Neural cell (in vitro differentiated cells): ENCODE measurements around the gene TTC8. TPM values are rescaled to one million over a fixed set of nuclear protein-coding genes. Genes with fewer than 3 reads are reported as not detected.
A peak's percentile ranks its signal among the peaks of the same experiment; 100 is the strongest.

ENCODE experiments used
- H2AFZ ChIP-seq: fragments of 200-600, 300-800 bp; sonication (generic), shearing (Covaris generic); 2 replicates; pipeline ENCODE4 v1.6.0; 2014; ENCODE audit warnings: low read depth, mild to moderate bottlenecking, antibody characterized with exemption, low read length, moderate library complexity
- H3F3A ChIP-seq: fragments of 200-600 bp; shearing (Covaris generic); 2 replicates; pipeline ENCODE4 v1.6.1; 2016; ENCODE audit warnings: mild to moderate bottlenecking, moderate library complexity, mixed read lengths, antibody characterized with exemption, low read length; ENCODE audit not compliant: insufficient read depth, poor library complexity, severe bottlenecking
- H3K27ac ChIP-seq: fragments of 200-600, 300-800 bp; sonication (generic), shearing (Covaris generic); 2 replicates; pipeline ENCODE4 v1.5.1; 2014; ENCODE audit warnings: mild to moderate bottlenecking, low read length, moderate library complexity
- H3K27me3 ChIP-seq: fragments of 300-800, 200-600 bp; sonication (generic), shearing (Covaris generic); 2 replicates; pipeline ENCODE4 v1.6.0; 2014; ENCODE audit warnings: mild to moderate bottlenecking, low read depth, low read length, moderate library complexity; ENCODE audit not compliant: insufficient read depth
- H3K36me3 ChIP-seq: fragments of 300-800, 200-600 bp; sonication (generic), shearing (Covaris generic); 2 replicates; pipeline ENCODE4 v1.5.1; 2014; ENCODE audit warnings: mild to moderate bottlenecking, antibody characterized with exemption, low read length, moderate library complexity; ENCODE audit not compliant: insufficient read depth
- H3K4me2 ChIP-seq: fragments of 300-800, 200-600 bp; sonication (generic), shearing (Covaris generic); 2 replicates; pipeline ENCODE4 v1.6.0; 2014; ENCODE audit warnings: mild to moderate bottlenecking, low read length
- H3K4me3 ChIP-seq: fragments of 300-800, 200-600 bp; sonication (generic), shearing (Covaris generic); 2 replicates; pipeline ENCODE4 v1.5.1; 2014; ENCODE audit warnings: mild to moderate bottlenecking, low read length, moderate library complexity
- H3K79me2 ChIP-seq: fragments of 200-600 bp; shearing (Covaris generic); replicated peaks from 2 replicates; pipeline ENCODE4 v1.6.0; 2014; ENCODE audit warnings: mild to moderate bottlenecking, low read length, moderate library complexity; ENCODE audit not compliant: insufficient read depth
- H3K9ac ChIP-seq: fragments of 300-800, 200-600 bp; sonication (generic), shearing (Covaris generic); 2 replicates; pipeline ENCODE4 v1.6.1; 2016; ENCODE audit warnings: mild to moderate bottlenecking, low read length, mixed read lengths
- H3K9me2 ChIP-seq: fragments of 200-600 bp; shearing (Covaris generic); 2 replicates; pipeline ENCODE4 v1.6.1; 2016; ENCODE audit warnings: mild to moderate bottlenecking, low read length, mixed read lengths; ENCODE audit not compliant: insufficient read depth
- H3K9me3 ChIP-seq: fragments of 200-600, 300-800 bp; sonication (generic), shearing (Covaris generic); 2 replicates; pipeline ENCODE4 v1.6.1; 2016; ENCODE audit warnings: mild to moderate bottlenecking, mixed run types, low read length, moderate library complexity, mixed read lengths
- H4K20me1 ChIP-seq: fragments of 200-600 bp; shearing (Covaris generic); 2 replicates; pipeline ENCODE4 v1.6.1; 2016; ENCODE audit warnings: mild to moderate bottlenecking, mixed run types; ENCODE audit not compliant: insufficient read depth
- EP300 ChIP-seq: fragments of 450-650 bp; conservative IDR thresholded peaks from 2 replicates; pipeline ENCODE4 v1.6.1; 2014; ENCODE audit warnings: antibody characterized with exemption, mild to moderate bottlenecking, moderate library complexity; ENCODE audit not compliant: poor library complexity, severe bottlenecking
- EZH2 ChIP-seq: fragments of 200-600, 300-800 bp; shearing (Covaris generic), sonication (generic); IDR thresholded peaks from 2 replicates; pipeline ENCODE4 v1.6.1; 2014; ENCODE audit warnings: antibody characterized with exemption, low read length, borderline replicate concordance, mild to moderate bottlenecking; ENCODE audit not compliant: insufficient read depth, poor library complexity, severe bottlenecking
- MXI1 ChIP-seq: fragments of 450-650 bp; conservative IDR thresholded peaks from 2 replicates; pipeline ENCODE4 v1.6.1; 2014; ENCODE audit warnings: antibody characterized with exemption, mild to moderate bottlenecking; ENCODE audit not compliant: poor library complexity, severe bottlenecking
- POLR2AphosphoS5 ChIP-seq: IDR thresholded peaks from 2 replicates; pipeline ENCODE4 v1.6.1; 2012
- RAD21 ChIP-seq: fragments of 450-650 bp; conservative IDR thresholded peaks from 2 replicates; pipeline ENCODE4 v1.6.1; 2014; ENCODE audit warnings: antibody characterized with exemption, mild to moderate bottlenecking, moderate library complexity
- SMC3 ChIP-seq: fragments of 450-650 bp; conservative IDR thresholded peaks from 2 replicates; pipeline ENCODE4 v1.6.1; 2014; ENCODE audit warnings: antibody characterized with exemption, mild to moderate bottlenecking, moderate library complexity; ENCODE audit not compliant: poor library complexity
- TAF1 ChIP-seq: IDR thresholded peaks from 2 replicates; pipeline ENCODE4 v1.6.1; 2012; ENCODE audit warnings: low read depth
- polyA minus RNA-seq: library from RNA; depleted of rRNA, polyadenylated mRNA; stranded (reverse); fragments of >200 nt; gene quantifications from 2 replicates; pipeline ENCODE4 v1.2.3, GENCODE V29; 2014
- polyA plus RNA-seq: library from polyadenylated mRNA; depleted of rRNA; stranded (reverse); fragments of >200 nt; gene quantifications from 2 replicates; pipeline ENCODE4 v1.2.3, GENCODE V29; 2014
- TF ChIP-seq, protein P1 (sequence below): fragments of 450-650 bp; IDR thresholded peaks from 2 replicates; pipeline ENCODE4 v1.5.1; 2014; ENCODE audit warnings: antibody characterized with exemption, mild to moderate bottlenecking, moderate library complexity; ENCODE audit not compliant: poor library complexity, severe bottlenecking
- TF ChIP-seq, protein P2 (sequence below): IDR thresholded peaks from 2 replicates; pipeline ENCODE4 v1.6.1; 2012; ENCODE audit warnings: borderline replicate concordance

TTC8 gene
- polyA plus RNA-seq = 27.9 and 28.1 TPM in 2 replicates
- 17.5 and 30.7 TPM in 2 replicates for polyA minus RNA-seq

DNA sequence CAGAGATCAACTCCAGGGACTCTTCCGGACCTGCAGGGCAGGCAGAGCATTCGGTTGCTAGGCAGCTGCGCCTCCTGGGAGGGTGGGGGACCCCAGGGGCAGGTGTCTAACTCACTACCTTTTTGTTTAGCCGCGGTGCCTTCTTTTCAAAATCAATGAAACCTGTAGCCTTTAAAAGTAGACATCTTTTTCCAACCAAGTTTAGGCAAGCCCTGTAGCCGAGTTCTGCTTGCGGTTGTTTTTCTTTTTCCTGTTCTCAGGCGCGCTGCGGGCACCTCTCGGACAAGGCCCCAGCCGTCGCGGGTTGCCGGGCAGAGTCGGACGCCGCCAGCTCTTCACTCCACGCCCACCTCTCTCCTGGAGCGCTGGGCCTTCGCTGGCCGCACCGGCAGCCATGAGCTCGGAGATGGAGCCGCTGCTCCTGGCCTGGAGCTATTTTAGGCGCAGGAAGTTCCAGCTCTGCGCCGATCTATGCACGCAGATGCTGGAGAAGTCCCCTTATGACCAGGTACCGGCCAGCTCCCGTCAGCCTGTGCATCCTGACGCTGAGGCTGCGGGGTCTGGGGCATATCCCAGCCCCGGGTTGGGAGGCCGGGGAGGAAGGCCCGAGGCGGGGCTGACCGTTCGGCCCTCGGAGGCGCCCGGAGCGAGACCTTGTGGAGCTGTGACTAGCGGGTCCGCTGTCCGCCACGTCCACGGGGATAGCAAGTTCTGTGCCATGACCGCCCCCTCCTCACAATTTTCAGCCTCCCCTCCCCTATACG is at the start of gene TTC8:
TSS of gene TTC8 (plus strand) at position 338 of the 764 bp plus-strand sequence. CDS start at position 395, 57 bp downstream.
- Histone ChIP-seq H2AFZ (peak within 1 kb of the TSS; percentile 58), H3K36me3 (no peaks in the 10 kb centered on the region), H3K9me3 (no peaks in the 10 kb centered on the region), H3F3A (no peaks in the 10 kb centered on the region), H3K9ac (peak within 1 kb of the TSS; percentile 75), H4K20me1 (no peaks in the 10 kb centered on the region), H3K9me2 (no peaks in the 10 kb centered on the region), H3K4me2 (peak within 1 kb of the TSS; percentile 100), H3K4me3 (peak within 1 kb of the TSS; percentile 80), H3K27ac (peak within 1 kb of the TSS; percentile 84), H3K27me3 (no peaks in the 10 kb centered on the region), H3K79me2 (peaks cover 26% of the 10 kb centered on the region)
- TF ChIP-seq EZH2 (no peak), EP300 (peak; percentile 71), SMC3 (peak; percentile 51), MXI1 (peak; percentile 79), RAD21 (peak; percentile 34), TAF1 (peak; percentile 92), POLR2AphosphoS5 (peak; percentile 84)
- TF ChIP-seq, protein P1, sequence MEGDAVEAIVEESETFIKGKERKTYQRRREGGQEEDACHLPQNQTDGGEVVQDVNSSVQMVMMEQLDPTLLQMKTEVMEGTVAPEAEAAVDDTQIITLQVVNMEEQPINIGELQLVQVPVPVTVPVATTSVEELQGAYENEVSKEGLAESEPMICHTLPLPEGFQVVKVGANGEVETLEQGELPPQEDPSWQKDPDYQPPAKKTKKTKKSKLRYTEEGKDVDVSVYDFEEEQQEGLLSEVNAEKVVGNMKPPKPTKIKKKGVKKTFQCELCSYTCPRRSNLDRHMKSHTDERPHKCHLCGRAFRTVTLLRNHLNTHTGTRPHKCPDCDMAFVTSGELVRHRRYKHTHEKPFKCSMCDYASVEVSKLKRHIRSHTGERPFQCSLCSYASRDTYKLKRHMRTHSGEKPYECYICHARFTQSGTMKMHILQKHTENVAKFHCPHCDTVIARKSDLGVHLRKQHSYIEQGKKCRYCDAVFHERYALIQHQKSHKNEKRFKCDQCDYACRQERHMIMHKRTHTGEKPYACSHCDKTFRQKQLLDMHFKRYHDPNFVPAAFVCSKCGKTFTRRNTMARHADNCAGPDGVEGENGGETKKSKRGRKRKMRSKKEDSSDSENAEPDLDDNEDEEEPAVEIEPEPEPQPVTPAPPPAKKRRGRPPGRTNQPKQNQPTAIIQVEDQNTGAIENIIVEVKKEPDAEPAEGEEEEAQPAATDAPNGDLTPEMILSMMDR = peak; percentile 21
- TF ChIP-seq, protein P2, sequence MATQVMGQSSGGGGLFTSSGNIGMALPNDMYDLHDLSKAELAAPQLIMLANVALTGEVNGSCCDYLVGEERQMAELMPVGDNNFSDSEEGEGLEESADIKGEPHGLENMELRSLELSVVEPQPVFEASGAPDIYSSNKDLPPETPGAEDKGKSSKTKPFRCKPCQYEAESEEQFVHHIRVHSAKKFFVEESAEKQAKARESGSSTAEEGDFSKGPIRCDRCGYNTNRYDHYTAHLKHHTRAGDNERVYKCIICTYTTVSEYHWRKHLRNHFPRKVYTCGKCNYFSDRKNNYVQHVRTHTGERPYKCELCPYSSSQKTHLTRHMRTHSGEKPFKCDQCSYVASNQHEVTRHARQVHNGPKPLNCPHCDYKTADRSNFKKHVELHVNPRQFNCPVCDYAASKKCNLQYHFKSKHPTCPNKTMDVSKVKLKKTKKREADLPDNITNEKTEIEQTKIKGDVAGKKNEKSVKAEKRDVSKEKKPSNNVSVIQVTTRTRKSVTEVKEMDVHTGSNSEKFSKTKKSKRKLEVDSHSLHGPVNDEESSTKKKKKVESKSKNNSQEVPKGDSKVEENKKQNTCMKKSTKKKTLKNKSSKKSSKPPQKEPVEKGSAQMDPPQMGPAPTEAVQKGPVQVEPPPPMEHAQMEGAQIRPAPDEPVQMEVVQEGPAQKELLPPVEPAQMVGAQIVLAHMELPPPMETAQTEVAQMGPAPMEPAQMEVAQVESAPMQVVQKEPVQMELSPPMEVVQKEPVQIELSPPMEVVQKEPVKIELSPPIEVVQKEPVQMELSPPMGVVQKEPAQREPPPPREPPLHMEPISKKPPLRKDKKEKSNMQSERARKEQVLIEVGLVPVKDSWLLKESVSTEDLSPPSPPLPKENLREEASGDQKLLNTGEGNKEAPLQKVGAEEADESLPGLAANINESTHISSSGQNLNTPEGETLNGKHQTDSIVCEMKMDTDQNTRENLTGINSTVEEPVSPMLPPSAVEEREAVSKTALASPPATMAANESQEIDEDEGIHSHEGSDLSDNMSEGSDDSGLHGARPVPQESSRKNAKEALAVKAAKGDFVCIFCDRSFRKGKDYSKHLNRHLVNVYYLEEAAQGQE = peak; percentile 41

DNA sequence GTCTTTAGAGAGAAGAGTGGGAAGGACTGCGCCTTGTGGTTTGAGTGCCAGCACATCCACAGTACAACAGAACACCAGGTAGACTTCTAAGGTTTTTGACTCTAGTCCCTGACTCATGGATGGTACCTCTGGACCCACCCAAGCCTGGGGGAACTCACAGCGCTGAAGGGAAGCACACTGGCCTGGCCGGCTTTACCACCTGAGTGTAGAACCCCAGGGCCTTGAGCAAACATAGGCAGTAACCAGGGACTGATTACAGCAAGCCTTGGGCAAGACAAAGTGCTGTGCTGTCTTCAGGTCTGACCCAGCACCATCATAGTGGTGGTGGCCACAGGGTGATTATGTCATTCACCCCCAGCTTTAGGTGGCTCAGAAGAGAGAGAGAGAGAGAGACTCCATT is 48.9 kb upstream of the TTC8 start:
- no peaks in the 10 kb centered on the region for H3K9me3 ChIP-seq
- no peak overlapping the region for H3K27ac ChIP-seq
- H3K79me2 ChIP-seq = peaks cover 10% of the 10 kb centered on the region
- H3F3A ChIP-seq = no peaks in the 10 kb centered on the region
- H4K20me1 ChIP-seq = no peaks in the 10 kb centered on the region
- H3K27me3 ChIP-seq = no peaks in the 10 kb centered on the region
- no peak overlapping the region for H3K4me2 ChIP-seq
- H3K4me3 ChIP-seq = no peak overlapping the region
- no peak overlapping the region for H3K9ac ChIP-seq
- no peaks in the 10 kb centered on the region for H3K9me2 ChIP-seq
- H3K36me3 ChIP-seq = no peaks in the 10 kb centered on the region
- H2AFZ ChIP-seq = no peak overlapping the region
- no peak for TF ChIP-seq RAD21
- TF ChIP-seq, protein P1 = no peak
